Measurements from ENCODE around the gene SPATA2. TPM values are rescaled to one million over a fixed set of nuclear protein-coding genes. Genes with fewer than 3 reads are reported as not detected.

SPATA2 gene
- total RNA-seq, 1 experiment from 2014 or later = 16.0 TPM

DNA sequence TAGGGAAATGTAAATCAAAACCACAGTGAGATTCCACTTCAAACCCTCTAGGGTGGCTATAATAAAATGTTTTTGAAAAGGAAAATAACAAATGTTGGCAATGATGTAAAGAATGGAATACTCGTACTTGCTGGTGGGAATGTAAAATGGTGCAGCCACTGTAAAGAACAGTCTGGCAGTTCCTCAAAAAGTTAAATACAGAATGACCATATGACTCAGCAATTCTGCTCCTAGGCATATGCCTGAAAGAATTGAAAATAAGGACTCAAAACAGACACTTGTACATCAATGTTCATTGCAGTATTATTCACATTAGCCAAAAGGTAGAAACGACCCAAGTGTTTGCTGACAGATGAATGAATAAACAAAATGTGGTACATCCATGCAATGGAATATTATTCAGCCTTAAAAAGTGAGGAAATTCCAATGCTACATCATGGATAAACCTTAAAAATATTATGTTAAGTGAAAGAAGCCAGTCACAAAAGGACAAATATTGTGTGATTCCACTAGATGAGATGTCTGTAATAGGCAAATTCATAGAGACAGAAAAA, 10.6 kb upstream of the SPATA2 start:
- intact Hi-C loops (cut with micrococcal nuclease; ENCODE audit: unreplicated experiment) = loop anchor here (5.0 kb wide), 1 partner anchor 384 kb away; no protein-coding TSS in a partner anchor
- Mint-ChIP-seq H3K9me3 (ENCODE audit: low read depth, unreplicated experiment) (no peaks in the 10 kb centered on the region), H3K27me3 (ENCODE audit: unreplicated experiment) (no peaks in the 10 kb centered on the region), H3K27ac (ENCODE audit: unreplicated experiment) (no peak overlapping the region), H3K4me1 (ENCODE audit: low read depth, unreplicated experiment) (peaks cover 8% of the 10 kb centered on the region), H3K36me3 (ENCODE audit: insufficient read depth, unreplicated experiment) (no peaks in the 10 kb centered on the region), H3K4me3 (ENCODE audit: low read depth, unreplicated experiment) (no peak overlapping the region)
- CTCF ChIA-PET = interaction anchor here (0.7 kb wide), 1 partner anchor 113 kb away, joined by 4 read pairs; the partner anchor contains the start of gene SLC9A8
- no peak for DNase-seq
- BruUV-seq (replicated peaks) = no TSS peak
- TF ChIP-seq, protein P1, sequence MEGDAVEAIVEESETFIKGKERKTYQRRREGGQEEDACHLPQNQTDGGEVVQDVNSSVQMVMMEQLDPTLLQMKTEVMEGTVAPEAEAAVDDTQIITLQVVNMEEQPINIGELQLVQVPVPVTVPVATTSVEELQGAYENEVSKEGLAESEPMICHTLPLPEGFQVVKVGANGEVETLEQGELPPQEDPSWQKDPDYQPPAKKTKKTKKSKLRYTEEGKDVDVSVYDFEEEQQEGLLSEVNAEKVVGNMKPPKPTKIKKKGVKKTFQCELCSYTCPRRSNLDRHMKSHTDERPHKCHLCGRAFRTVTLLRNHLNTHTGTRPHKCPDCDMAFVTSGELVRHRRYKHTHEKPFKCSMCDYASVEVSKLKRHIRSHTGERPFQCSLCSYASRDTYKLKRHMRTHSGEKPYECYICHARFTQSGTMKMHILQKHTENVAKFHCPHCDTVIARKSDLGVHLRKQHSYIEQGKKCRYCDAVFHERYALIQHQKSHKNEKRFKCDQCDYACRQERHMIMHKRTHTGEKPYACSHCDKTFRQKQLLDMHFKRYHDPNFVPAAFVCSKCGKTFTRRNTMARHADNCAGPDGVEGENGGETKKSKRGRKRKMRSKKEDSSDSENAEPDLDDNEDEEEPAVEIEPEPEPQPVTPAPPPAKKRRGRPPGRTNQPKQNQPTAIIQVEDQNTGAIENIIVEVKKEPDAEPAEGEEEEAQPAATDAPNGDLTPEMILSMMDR (IDR thresholded peaks at IDR 0.05; ENCODE audit: unreplicated experiment) = no peak

DNA sequence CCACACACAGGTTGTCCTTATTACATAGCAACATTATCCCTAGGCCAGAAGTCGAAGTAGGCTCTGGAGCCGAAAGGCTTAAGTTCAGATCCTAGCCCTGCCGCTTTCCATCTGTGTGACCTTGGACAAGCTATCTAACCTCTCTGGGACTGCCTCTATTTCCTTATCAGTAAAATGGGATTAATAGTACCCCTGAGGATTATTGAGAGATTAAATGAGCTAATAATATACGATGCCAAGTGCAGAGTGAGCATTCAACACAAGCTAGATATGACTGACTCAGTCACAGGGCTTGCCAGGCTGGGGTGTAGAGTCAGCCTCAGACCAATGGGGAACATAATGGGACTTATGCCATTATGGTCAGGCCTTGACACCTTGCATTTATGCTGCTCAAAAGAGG, 8.9 kb upstream of the SPATA2 start:
- H3K27ac Mint-ChIP-seq (ENCODE audit: unreplicated experiment) = no peak overlapping the region
- H3K9me3 Mint-ChIP-seq (ENCODE audit: low read depth, unreplicated experiment) = no peaks in the 10 kb centered on the region
- no TSS peak for BruUV-seq (replicated peaks)
- H3K4me1 Mint-ChIP-seq (ENCODE audit: low read depth, unreplicated experiment) = peaks cover 8% of the 10 kb centered on the region
- TF ChIP-seq, protein P1 (IDR thresholded peaks at IDR 0.05; ENCODE audit: unreplicated experiment) = no peak
- CTCF ChIA-PET = no interaction called here
- no peak for DNase-seq
- H3K36me3 Mint-ChIP-seq (ENCODE audit: insufficient read depth, unreplicated experiment) = no peaks in the 10 kb centered on the region
- intact Hi-C loops (cut with micrococcal nuclease; ENCODE audit: unreplicated experiment) = no loop called here
- H3K27me3 Mint-ChIP-seq (ENCODE audit: unreplicated experiment) = no peaks in the 10 kb centered on the region
- no peak overlapping the region for H3K4me3 Mint-ChIP-seq (ENCODE audit: low read depth, unreplicated experiment)

DNA sequence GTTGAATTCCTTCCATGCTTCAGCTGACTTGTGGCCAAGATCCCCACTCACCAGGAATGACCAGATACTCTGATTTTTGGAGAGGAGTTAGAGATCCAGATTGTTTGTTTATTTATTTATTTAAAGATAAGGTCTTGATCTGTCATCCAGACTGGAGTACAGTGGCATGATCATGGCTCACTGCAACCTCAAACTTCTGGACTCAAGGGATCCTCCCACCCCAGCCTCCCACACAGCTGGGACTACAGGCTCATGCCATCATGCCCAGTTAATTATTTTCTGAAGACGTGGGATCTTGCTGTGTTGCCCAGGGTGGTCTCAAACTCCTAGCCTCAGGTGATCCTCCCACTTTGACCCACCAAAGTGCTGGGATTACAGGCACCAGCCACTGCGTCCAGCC, 4.1 kb upstream of the SPATA2 start:
- peaks cover 32% of the 10 kb centered on the region for H3K36me3 Mint-ChIP-seq (ENCODE audit: insufficient read depth, unreplicated experiment)
- H3K27ac Mint-ChIP-seq (ENCODE audit: unreplicated experiment) = no peak overlapping the region
- intact Hi-C loops (cut with micrococcal nuclease; ENCODE audit: unreplicated experiment) = no loop called here
- TF ChIP-seq, protein P1 (IDR thresholded peaks at IDR 0.05; ENCODE audit: unreplicated experiment) = no peak
- H3K4me3 Mint-ChIP-seq (ENCODE audit: low read depth, unreplicated experiment) = no peak overlapping the region
- no peaks in the 10 kb centered on the region for H3K27me3 Mint-ChIP-seq (ENCODE audit: unreplicated experiment)
- no TSS peak for BruUV-seq (replicated peaks)
- peaks cover 36% of the 10 kb centered on the region for H3K4me1 Mint-ChIP-seq (ENCODE audit: low read depth, unreplicated experiment)
- no peaks in the 10 kb centered on the region for H3K9me3 Mint-ChIP-seq (ENCODE audit: low read depth, unreplicated experiment)
- CTCF ChIA-PET = no interaction called here
- DNase-seq = no peak

DNA sequence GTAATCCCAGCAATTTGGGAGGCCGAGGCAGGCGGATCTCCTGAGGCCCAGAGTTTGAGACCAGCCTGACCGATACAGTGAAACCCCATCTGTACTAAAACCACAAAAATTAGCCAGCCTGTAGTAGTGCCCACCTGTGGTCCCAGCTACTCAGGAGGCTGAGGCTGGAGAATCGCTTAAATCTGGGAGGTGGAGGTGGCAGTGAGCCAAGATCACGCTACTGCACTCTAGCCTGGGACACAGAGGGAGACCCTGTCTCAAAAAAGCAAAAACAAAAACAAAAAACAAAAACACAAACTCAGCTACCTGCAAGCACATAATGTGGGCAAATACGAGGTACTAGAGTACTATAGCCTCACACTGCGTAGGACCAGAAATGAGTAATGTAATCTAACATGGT, 3.7 kb upstream of the SPATA2 start:
- intact Hi-C loops (cut with micrococcal nuclease; ENCODE audit: unreplicated experiment) = no loop called here
- CTCF ChIA-PET = interaction anchor here (0.6 kb wide), 1 partner anchor 400 kb away, joined by 3 read pairs; no protein-coding TSS in a partner anchor
- TF ChIP-seq, protein P1 (IDR thresholded peaks at IDR 0.05; ENCODE audit: unreplicated experiment) = no peak
- Mint-ChIP-seq H3K27ac (ENCODE audit: unreplicated experiment) (no peak overlapping the region), H3K9me3 (ENCODE audit: low read depth, unreplicated experiment) (no peaks in the 10 kb centered on the region), H3K4me1 (ENCODE audit: low read depth, unreplicated experiment) (peaks cover 41% of the 10 kb centered on the region), H3K4me3 (ENCODE audit: low read depth, unreplicated experiment) (no peak overlapping the region), H3K27me3 (ENCODE audit: unreplicated experiment) (no peaks in the 10 kb centered on the region), H3K36me3 (ENCODE audit: insufficient read depth, unreplicated experiment) (peaks cover 36% of the 10 kb centered on the region)
- DNase-seq = no peak
- no TSS peak for BruUV-seq (replicated peaks)
